ENCODE data around the gene PNN.
"Not testable (repeated sequence)": the region's sequence is repeated elsewhere in the genome, so short reads cannot be mapped to it uniquely, and the experiment has no call there.

Gene PNN

GRCh38 chr14:39181693-39182047 is 6.6 kb downstream of the PNN start:
- no peak for DNase-seq

GRCh38 chr14:39182770-39183684 is 8.0 kb downstream of the PNN start:
- no peak for DNase-seq

GRCh38 chr14:39183685-39184003 is 8.6 kb downstream of the PNN start:
- DNase-seq = not testable (repeated sequence)

GRCh38 chr14:39184628-39185255 is 9.7 kb downstream of the PNN start:
- no peak for DNase-seq

GRCh38 chr14:39185256-39186049 is 10.4 kb downstream of the PNN start:
- no peak for DNase-seq

- DNase-seq = no peak
Measured at GRCh38 chr14:39186941-39187525, 12.0 kb downstream of the PNN start.

GRCh38 chr14:39203659-39204606 is 28.9 kb downstream of the PNN start:
- no peak for DNase-seq

- DNase-seq = not testable (repeated sequence)
Measured at GRCh38 chr14:39207430-39207829, 32.4 kb downstream of the PNN start.

GRCh38 chr14:39211109-39211741 is 36.2 kb downstream of the PNN start:
- DNase-seq = no peak

GRCh38 chr14:39212034-39212433 is 37.0 kb downstream of the PNN start:
- no peak for DNase-seq

- no peak for DNase-seq
Measured at GRCh38 chr14:39212693-39213092, 37.6 kb downstream of the PNN start.

- no peak for DNase-seq
Measured at GRCh38 chr14:39217214-39217879, 42.3 kb downstream of the PNN start.

- no peak for DNase-seq
Measured at GRCh38 chr14:39218171-39218769, 43.2 kb downstream of the PNN start.

- DNase-seq = no peak
Measured at GRCh38 chr14:39219075-39219499, 44.0 kb downstream of the PNN start.

GRCh38 chr14:39220473-39220872 is 45.4 kb downstream of the PNN start:
- DNase-seq = not testable (repeated sequence)

- DNase-seq = no peak
Measured at GRCh38 chr14:39228044-39228443, 53.0 kb downstream of the PNN start.

GRCh38 chr14:39228509-39229221 is 53.6 kb downstream of the PNN start:
- no peak for DNase-seq

- DNase-seq = no peak
Measured at GRCh38 chr14:39229222-39229543, 54.1 kb downstream of the PNN start.

GRCh38 chr14:39229601-39230110 is 54.6 kb downstream of the PNN start:
- no peak for DNase-seq
